Nephron (organoid): ENCODE data around the gene CHMP1A.

Experiments used
- H3K27ac Mint-ChIP-seq, 3 experiments: 2 replicates each; pipeline ENCODE4 v1.8.0; 2020; ENCODE audit warnings: mixed read lengths in 3 of 3, mild to moderate bottlenecking in 2 of 3, moderate library complexity in 1 of 3
- H3K27me3 Mint-ChIP-seq: 2 replicates; pipeline ENCODE4 v1.8.0; 2021; ENCODE audit warnings: low read depth, mild to moderate bottlenecking, moderate library complexity, mixed read lengths
- H3K36me3 Mint-ChIP-seq: 2 replicates; pipeline ENCODE4 v1.8.0; 2020; ENCODE audit warnings: low read depth, mixed read lengths
- H3K4me1 Mint-ChIP-seq: 2 replicates; pipeline ENCODE4 v1.8.0; 2020; ENCODE audit warnings: mixed read lengths
- H3K4me3 Mint-ChIP-seq, 3 experiments: 2 replicates each; pipeline ENCODE4 v1.8.0; 2020; ENCODE audit warnings: mild to moderate bottlenecking in 3 of 3, mixed read lengths in 3 of 3, moderate library complexity in 2 of 3
- H3K9me3 Mint-ChIP-seq: 2 replicates; pipeline ENCODE4 v1.8.0; 2020; ENCODE audit warnings: mixed read lengths
- CTCF ChIP-seq, 3 experiments: fragments of 200-600 bp; sonication (generic); IDR thresholded peaks; one replicate each; pipeline ENCODE4 v1.5.0; 2021; ENCODE audit warnings: antibody characterized with exemption in 3 of 3; ENCODE audit not compliant: unreplicated experiment in 3 of 3

CHMP1A gene

GRCh38 chr16:89661215-89661614, 3.7 kb upstream of the CHMP1A start:
- TF ChIP-seq CTCF (IDR thresholded peaks at IDR 0.05; ENCODE audit: unreplicated experiment in 3 of 3), result no peak
- H3K9me3 Mint-ChIP-seq, result peaks cover 6% of the 10 kb centered on the region
- H3K36me3 Mint-ChIP-seq, result peaks cover 69% of the 10 kb centered on the region
- H3K27ac Mint-ChIP-seq, result no peak overlapping the region
- H3K4me1 Mint-ChIP-seq, result peaks cover 11% of the 10 kb centered on the region
- H3K4me3 Mint-ChIP-seq, result peak overlapping the region; percentile 68 to 73 (median 71)
- no peaks in the 10 kb centered on the region for H3K27me3 Mint-ChIP-seq

- H3K9me3 Mint-ChIP-seq, result peaks cover 2% of the 10 kb centered on the region
- no peak for TF ChIP-seq CTCF (IDR thresholded peaks at IDR 0.05; ENCODE audit: unreplicated experiment in 3 of 3)
- H3K4me3 Mint-ChIP-seq, result peak overlapping the region; percentile 56 to 69 (median 67)
- H3K27ac Mint-ChIP-seq, result no peak overlapping the region
- peaks cover 62% of the 10 kb centered on the region for H3K36me3 Mint-ChIP-seq
- H3K27me3 Mint-ChIP-seq, result no peaks in the 10 kb centered on the region
- peaks cover 11% of the 10 kb centered on the region for H3K4me1 Mint-ChIP-seq
Measured at GRCh38 chr16:89660146-89660545, 2.6 kb upstream of the CHMP1A start.

DNA sequence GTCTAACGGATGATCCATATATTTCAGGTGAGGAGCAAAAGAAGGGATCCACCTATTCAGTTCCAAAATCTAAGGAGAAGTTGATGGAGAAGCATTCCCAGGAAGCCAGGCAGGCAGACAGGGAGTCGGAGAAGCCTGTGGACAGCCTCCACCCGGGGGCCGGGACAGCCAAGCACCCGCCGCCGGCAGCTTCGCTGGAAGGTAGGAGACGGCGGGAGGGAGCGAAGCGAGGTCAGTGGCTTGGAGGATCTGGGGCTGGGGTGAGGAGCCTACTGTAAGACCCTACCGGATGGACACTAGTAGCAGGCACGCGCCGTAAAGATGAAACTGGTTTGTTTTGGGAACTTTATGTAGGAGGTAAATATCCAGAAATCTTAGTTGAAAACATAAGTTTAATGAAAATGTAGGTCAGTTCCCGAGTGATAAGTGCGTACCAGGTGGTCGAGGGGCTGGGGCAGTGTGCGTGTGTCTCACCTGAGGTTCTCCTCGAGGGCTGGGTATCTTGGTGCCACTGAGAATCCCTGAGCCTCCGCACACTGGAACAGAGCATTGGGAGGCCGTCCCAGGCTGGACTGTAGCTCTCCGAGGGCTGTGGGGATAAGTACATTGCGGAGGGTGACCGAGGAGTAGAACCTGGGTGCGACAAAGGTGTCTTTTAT, 842 bp upstream of the CHMP1A start:
- peak overlapping the region; percentile 94 to 96 (median 95) for H3K4me3 Mint-ChIP-seq
- peaks cover 11% of the 10 kb centered on the region for H3K4me1 Mint-ChIP-seq
- peak overlapping the region; percentile 29 to 63 (median 56) for H3K27ac Mint-ChIP-seq
- peaks cover 2% of the 10 kb centered on the region for H3K9me3 Mint-ChIP-seq
- H3K27me3 Mint-ChIP-seq, result no peaks in the 10 kb centered on the region
- TF ChIP-seq CTCF (IDR thresholded peaks at IDR 0.05; ENCODE audit: unreplicated experiment in 3 of 3), result no peak
- H3K36me3 Mint-ChIP-seq, result peaks cover 50% of the 10 kb centered on the region

- TF ChIP-seq CTCF (IDR thresholded peaks at IDR 0.05; ENCODE audit: unreplicated experiment in 3 of 3), result no peak
- Mint-ChIP-seq H3K36me3 (peaks cover 34% of the 10 kb centered on the region), H3K27ac (peak overlapping the region in 2 of 3 experiments; percentile 23 to 39), H3K9me3 (peaks cover 2% of the 10 kb centered on the region), H3K4me3 (peak overlapping the region; percentile 83 to 96 (median 95)), H3K4me1 (peaks cover 11% of the 10 kb centered on the region), H3K27me3 (no peaks in the 10 kb centered on the region)
Measured at GRCh38 chr16:89656435-89657121, 930 bp downstream of the CHMP1A start.

GRCh38 chr16:89655062-89655643, 2.4 kb downstream of the CHMP1A start:
- Mint-ChIP-seq H3K9me3 (no peaks in the 10 kb centered on the region), H3K4me1 (peaks cover 11% of the 10 kb centered on the region), H3K27ac (no peak overlapping the region), H3K27me3 (no peaks in the 10 kb centered on the region), H3K4me3 (peak overlapping the region; percentile 83 to 95 (median 84)), H3K36me3 (peaks cover 22% of the 10 kb centered on the region)
- no peak for TF ChIP-seq CTCF (IDR thresholded peaks at IDR 0.05; ENCODE audit: unreplicated experiment in 3 of 3)
